Spleen (tissue), 7 donors: ENCODE measurements around the gene MAGI2.

Source experiments
- CTCF ChIP-seq, 11 experiments: fragments of 200-600 bp in 7 of 11; fragments of 450-650 bp in 4 of 11; sonication (generic) in 4 of 11; IDR thresholded peaks in 8 of 11; conservative IDR thresholded peaks in 3 of 11; 1 replicate in 7 of 11; 2 replicates in 4 of 11; pipeline versions ENCODE4 v1.4.0 to v1.8.0; 2016 to 2021; ENCODE audit warnings: antibody characterized with exemption in 11 of 11, inconsistent platforms in 4 of 11, mild to moderate bottlenecking in 1 of 11
- POLR2A ChIP-seq, 3 donors: fragments of 450-650 bp; IDR thresholded peaks; one replicate each; pipeline ENCODE4 v1.5.1; 2017; ENCODE audit warnings: antibody characterized with exemption in 3 of 3, mild to moderate bottlenecking in 1 of 3
- POLR2AphosphoS5 ChIP-seq, 3 donors: sonication (generic); formaldehyde crosslinking; IDR thresholded peaks; one replicate each; pipeline ENCODE4 v1.5.1; 2017; ENCODE audit warnings: antibody characterized with exemption in 3 of 3
- donor health status: DM: no; HTN: no; CAD: no; lungs with moderate emphysema.
- donor health status: DM: no; HTN: no; CAD: no.
- donor health status: DM: no; HTN: no; CAD: no.

DNA sequence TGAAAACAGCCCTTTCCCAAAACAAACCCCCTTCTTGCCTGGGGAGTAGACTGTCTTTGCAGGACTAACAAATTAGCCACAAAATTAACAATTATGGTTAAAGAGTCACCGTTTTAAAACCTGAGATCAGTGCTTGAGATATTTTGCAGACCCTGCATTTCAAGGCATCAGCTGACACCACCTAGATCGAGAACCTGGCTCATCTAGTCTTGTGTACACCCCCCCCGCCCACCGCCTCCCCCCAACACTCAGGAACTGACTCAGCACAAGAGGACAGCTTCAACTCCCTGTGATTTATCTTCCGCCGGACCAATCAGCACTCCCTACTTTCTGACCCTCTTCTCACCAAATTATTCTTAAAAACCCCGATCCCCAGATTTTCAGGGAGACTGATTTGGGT, 917.8 kb downstream of the MAGI2 start:
- TF ChIP-seq CTCF (IDR thresholded peaks at IDR 0.05 in 8 of 11, conservative IDR thresholded peaks at IDR 0.05 in 3 of 11): no peak
- no peak for TF ChIP-seq POLR2A (IDR thresholded peaks at IDR 0.05)
- no peak for TF ChIP-seq POLR2AphosphoS5 (IDR thresholded peaks at IDR 0.05)
